Keratinocyte (primary cell): ENCODE measurements around the gene ZNF333. TPM values are rescaled to one million over a fixed set of nuclear protein-coding genes. Genes with fewer than 3 reads are reported as not detected.

Experiments
- DNase-seq: peaks from one replicate; pipeline ENCODE4 v3.0.0-alpha.2; 2011; ENCODE audit warnings: low read depth, missing footprints, low spot score
- FAIRE-seq: peaks from 2 replicates; lab custom pipeline; 2011; peaks lifted over from hg19 to GRCh38; lab: Jason Lieb, UNC
- H2AFZ ChIP-seq: 2 replicates; pipeline ENCODE4 v1.6.0; 2012; ENCODE audit warnings: low read length, control low read depth, inconsistent platforms; ENCODE audit not compliant: control insufficient read depth
- H3K27ac ChIP-seq: 2 replicates; pipeline ENCODE4 v1.5.1; 2011; ENCODE audit warnings: low read length; ENCODE audit not compliant: control insufficient read depth, insufficient read depth
- H3K27me3 ChIP-seq: 3 replicates; pipeline ENCODE4 v1.6.0; 2011; ENCODE audit warnings: low read length; ENCODE audit not compliant: control insufficient read depth, insufficient read depth; ENCODE audit errors: extremely low read depth
- H3K36me3 ChIP-seq, 2 experiments: 2 replicates in 1 of 2; 3 replicates in 1 of 2; pipeline ENCODE4 v1.5.1; 2011; ENCODE audit warnings: low read length in 2 of 2, mild to moderate bottlenecking in 1 of 2; ENCODE audit not compliant: control insufficient read depth in 2 of 2, insufficient read depth in 2 of 2; ENCODE audit errors: extremely low read depth in 1 of 2
- H3K4me1 ChIP-seq: 3 replicates; pipeline ENCODE4 v1.5.1; 2011; ENCODE audit warnings: low read length; ENCODE audit not compliant: control insufficient read depth, insufficient read depth; ENCODE audit errors: extremely low read depth
- H3K4me2 ChIP-seq: 3 replicates; pipeline ENCODE4 v1.6.0; 2011; ENCODE audit warnings: low read depth, low read length; ENCODE audit not compliant: control insufficient read depth, insufficient read depth; ENCODE audit errors: extremely low read depth
- H3K4me3 ChIP-seq, 3 experiments: fragments of 200-600 bp in 1 of 3; sonication (generic) in 1 of 3; 2 replicates in 2 of 3; 3 replicates in 1 of 3; pipeline ENCODE4 v1.5.1; 2011 to 2016; ENCODE audit warnings: low read length in 3 of 3, mild to moderate bottlenecking in 3 of 3, control low read depth in 2 of 3, inconsistent platforms in 1 of 3, low read depth in 1 of 3, mixed read lengths in 1 of 3, mixed run types in 1 of 3, moderate library complexity in 1 of 3; ENCODE audit not compliant: control insufficient read depth in 2 of 3, insufficient read depth in 2 of 3; ENCODE audit errors: extremely low read depth in 1 of 3
- H3K79me2 ChIP-seq: 2 replicates; pipeline ENCODE4 v1.6.0; 2012; ENCODE audit warnings: low read length; ENCODE audit not compliant: control insufficient read depth, insufficient read depth
- H3K9ac ChIP-seq: 3 replicates; pipeline ENCODE4 v1.6.0; 2011; ENCODE audit warnings: low read length; ENCODE audit not compliant: control insufficient read depth, insufficient read depth; ENCODE audit errors: extremely low read depth
- H3K9me1 ChIP-seq: 3 replicates; pipeline ENCODE4 v1.6.0; 2011; ENCODE audit warnings: low read length; ENCODE audit not compliant: control insufficient read depth, insufficient read depth; ENCODE audit errors: extremely low read depth
- H3K9me3 ChIP-seq: 2 replicates; pipeline ENCODE4 v1.5.1; 2012; ENCODE audit warnings: low read depth, low read length; ENCODE audit not compliant: control insufficient read depth
- H4K20me1 ChIP-seq: 3 replicates; pipeline ENCODE4 v1.6.0; 2011; ENCODE audit warnings: low read length; ENCODE audit not compliant: control insufficient read depth, insufficient read depth; ENCODE audit errors: extremely low read depth
- EZH2 ChIP-seq: IDR thresholded peaks from one replicate; pipeline ENCODE4 v1.6.1; 2012; ENCODE audit warnings: inconsistent platforms, mild to moderate bottlenecking, low read length, moderate library complexity
- dilution Hi-C: fragments of 300-500 bp; cut with MboI; formaldehyde crosslinking; loops from one replicate; pipeline ENCODE4 v1.7.0; 2020; ENCODE audit warnings: low sequenced_read_pairs; ENCODE audit not compliant: extremely low pct_ligation_motif_present
- polyA plus RNA-seq, 5 experiments: library from polyadenylated mRNA; depleted of rRNA in 3 of 5; stranded (reverse) in 3 of 5; stranded (forward) in 1 of 5; unstranded in 1 of 5; fragments of >200 nt; gene quantifications; 1 replicate in 1 of 5; 2 replicates in 3 of 5; 3 replicates in 1 of 5; pipeline versions ENCODE4 v1.2.1 to v1.2.3, GENCODE V29; 2011 to 2012; ENCODE audit warnings: missing spikeins in 2 of 5, low read depth in 1 of 5, low replicate concordance in 1 of 5
- TF ChIP-seq, protein P1 (sequence below), 3 experiments: IDR thresholded peaks in 1 of 3; conservative IDR thresholded peaks in 1 of 3; optimal IDR thresholded peaks in 1 of 3; 2 replicates in 2 of 3; 3 replicates in 1 of 3; pipeline versions ENCODE3 to v1.5.1; 2011; ENCODE audit warnings: low read length in 3 of 3, mild to moderate bottlenecking in 3 of 3, moderate library complexity in 2 of 3, control low read depth in 1 of 3, inconsistent platforms in 1 of 3; ENCODE audit not compliant: insufficient read depth in 2 of 3; ENCODE audit errors: extremely low read depth in 1 of 3

Gene ZNF333
- polyA plus RNA-seq, 1 donor (not counting 4 experiments of a cell fraction or from before 2014, with no cell fraction given), result 3.6 TPM

DNA sequence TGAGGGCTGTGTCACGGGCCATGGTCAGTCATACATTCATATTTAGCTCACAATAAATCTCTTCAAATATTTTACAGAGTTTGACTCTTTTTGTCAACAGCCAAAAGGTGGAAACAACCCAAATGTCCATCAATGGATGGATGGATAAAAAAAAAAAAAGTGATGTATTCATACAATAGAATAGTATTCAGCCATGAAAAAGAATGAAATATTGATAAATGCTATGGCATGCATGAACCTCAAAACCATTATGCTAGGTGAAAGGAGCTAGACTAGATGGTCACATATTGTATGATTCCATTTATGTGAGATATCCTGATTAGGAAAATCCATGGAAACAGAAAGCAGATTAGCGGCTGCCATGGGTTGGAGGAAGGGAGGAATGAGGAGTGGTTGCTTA lies 72.3 kb downstream of the ZNF333 start:
- H3K9ac ChIP-seq, result no peak overlapping the region
- no peaks in the 10 kb centered on the region for H3K9me3 ChIP-seq
- H2AFZ ChIP-seq, result no peak overlapping the region
- dilution Hi-C loops, result no loop called here
- H3K27ac ChIP-seq, result no peak overlapping the region
- no peak overlapping the region for H3K4me3 ChIP-seq
- TF ChIP-seq, protein P1, sequence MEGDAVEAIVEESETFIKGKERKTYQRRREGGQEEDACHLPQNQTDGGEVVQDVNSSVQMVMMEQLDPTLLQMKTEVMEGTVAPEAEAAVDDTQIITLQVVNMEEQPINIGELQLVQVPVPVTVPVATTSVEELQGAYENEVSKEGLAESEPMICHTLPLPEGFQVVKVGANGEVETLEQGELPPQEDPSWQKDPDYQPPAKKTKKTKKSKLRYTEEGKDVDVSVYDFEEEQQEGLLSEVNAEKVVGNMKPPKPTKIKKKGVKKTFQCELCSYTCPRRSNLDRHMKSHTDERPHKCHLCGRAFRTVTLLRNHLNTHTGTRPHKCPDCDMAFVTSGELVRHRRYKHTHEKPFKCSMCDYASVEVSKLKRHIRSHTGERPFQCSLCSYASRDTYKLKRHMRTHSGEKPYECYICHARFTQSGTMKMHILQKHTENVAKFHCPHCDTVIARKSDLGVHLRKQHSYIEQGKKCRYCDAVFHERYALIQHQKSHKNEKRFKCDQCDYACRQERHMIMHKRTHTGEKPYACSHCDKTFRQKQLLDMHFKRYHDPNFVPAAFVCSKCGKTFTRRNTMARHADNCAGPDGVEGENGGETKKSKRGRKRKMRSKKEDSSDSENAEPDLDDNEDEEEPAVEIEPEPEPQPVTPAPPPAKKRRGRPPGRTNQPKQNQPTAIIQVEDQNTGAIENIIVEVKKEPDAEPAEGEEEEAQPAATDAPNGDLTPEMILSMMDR (optimal IDR thresholded peaks at IDR 0.05 in 1 of 3, IDR thresholded peaks at IDR 0.05 in 1 of 3, conservative IDR thresholded peaks at IDR 0.05 in 1 of 3; ENCODE audit: extremely low read depth in 1 of 3, insufficient read depth in 2 of 3, low read length in 3 of 3), result no peak
- no peak for TF ChIP-seq EZH2
- H3K36me3 ChIP-seq, result peaks cover 0 to 5% of the 10 kb centered on the region in 2 experiments
- no peaks in the 10 kb centered on the region for H3K27me3 ChIP-seq
- no peak overlapping the region for H3K4me2 ChIP-seq
- H3K4me1 ChIP-seq, result no peaks in the 10 kb centered on the region
- no peaks in the 10 kb centered on the region for H3K9me1 ChIP-seq
- no peaks in the 10 kb centered on the region for H4K20me1 ChIP-seq
- FAIRE-seq (no peak), DNase-seq (no peak)
- no peaks in the 10 kb centered on the region for H3K79me2 ChIP-seq

DNA sequence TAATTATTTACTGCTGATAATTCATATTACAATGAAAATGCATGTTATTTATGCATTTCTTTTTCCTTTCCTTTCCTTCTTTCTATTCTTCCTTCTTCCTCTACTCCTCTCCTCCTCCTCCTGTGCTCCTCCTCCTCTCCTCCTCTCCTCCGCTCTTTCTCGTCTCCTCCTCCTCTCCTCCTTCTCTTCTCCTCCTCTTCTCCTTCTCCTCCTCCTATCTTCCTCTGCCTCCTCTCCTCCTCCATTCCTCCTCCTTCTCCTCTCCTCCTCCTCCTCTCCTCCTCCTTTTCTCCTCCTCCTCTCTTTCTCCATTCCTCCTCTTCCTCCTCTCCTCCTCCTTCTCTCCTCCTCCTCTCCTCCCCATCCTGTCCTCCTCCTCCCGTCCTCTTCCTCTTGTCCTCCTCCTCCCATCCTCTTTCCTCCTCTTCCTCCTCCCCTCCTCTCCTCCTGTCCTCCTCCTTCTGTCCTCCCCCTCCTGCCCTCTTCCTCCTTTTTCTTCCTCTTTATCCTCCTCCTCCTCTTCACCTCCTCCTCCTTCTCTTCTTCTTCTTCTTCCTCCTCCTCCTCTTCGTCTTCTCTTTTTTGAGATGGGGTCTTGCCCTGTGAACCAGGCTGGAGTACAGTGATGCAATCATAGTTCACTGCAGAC lies 73.8 kb downstream of the ZNF333 start:
- Histone ChIP-seq H3K79me2 (no peaks in the 10 kb centered on the region), H3K9me3 (no peaks in the 10 kb centered on the region), H3K27ac (no peak overlapping the region), H3K27me3 (no peaks in the 10 kb centered on the region), H3K4me3 (no peak overlapping the region), H4K20me1 (no peaks in the 10 kb centered on the region), H3K9me1 (no peaks in the 10 kb centered on the region), H3K9ac (no peak overlapping the region), H2AFZ (no peak overlapping the region), H3K4me2 (no peak overlapping the region), H3K36me3 (peaks cover 0 to 13% of the 10 kb centered on the region in 2 experiments), H3K4me1 (no peaks in the 10 kb centered on the region)
- dilution Hi-C loops, result no loop called here
- TF ChIP-seq EZH2, result no peak
- TF ChIP-seq, protein P1 (optimal IDR thresholded peaks at IDR 0.05 in 1 of 3, IDR thresholded peaks at IDR 0.05 in 1 of 3, conservative IDR thresholded peaks at IDR 0.05 in 1 of 3; ENCODE audit: extremely low read depth in 1 of 3, insufficient read depth in 2 of 3, low read length in 3 of 3), result no peak
- FAIRE-seq (no peak), DNase-seq (no peak)
